ENCODE data around the gene LMO7. TPM values are rescaled to one million over a fixed set of nuclear protein-coding genes. Genes with fewer than 3 reads are reported as not detected.

The LMO7 gene
- total RNA-seq, 2 experiments from 2014 or later: 22.0 to 23.4 TPM

DNA sequence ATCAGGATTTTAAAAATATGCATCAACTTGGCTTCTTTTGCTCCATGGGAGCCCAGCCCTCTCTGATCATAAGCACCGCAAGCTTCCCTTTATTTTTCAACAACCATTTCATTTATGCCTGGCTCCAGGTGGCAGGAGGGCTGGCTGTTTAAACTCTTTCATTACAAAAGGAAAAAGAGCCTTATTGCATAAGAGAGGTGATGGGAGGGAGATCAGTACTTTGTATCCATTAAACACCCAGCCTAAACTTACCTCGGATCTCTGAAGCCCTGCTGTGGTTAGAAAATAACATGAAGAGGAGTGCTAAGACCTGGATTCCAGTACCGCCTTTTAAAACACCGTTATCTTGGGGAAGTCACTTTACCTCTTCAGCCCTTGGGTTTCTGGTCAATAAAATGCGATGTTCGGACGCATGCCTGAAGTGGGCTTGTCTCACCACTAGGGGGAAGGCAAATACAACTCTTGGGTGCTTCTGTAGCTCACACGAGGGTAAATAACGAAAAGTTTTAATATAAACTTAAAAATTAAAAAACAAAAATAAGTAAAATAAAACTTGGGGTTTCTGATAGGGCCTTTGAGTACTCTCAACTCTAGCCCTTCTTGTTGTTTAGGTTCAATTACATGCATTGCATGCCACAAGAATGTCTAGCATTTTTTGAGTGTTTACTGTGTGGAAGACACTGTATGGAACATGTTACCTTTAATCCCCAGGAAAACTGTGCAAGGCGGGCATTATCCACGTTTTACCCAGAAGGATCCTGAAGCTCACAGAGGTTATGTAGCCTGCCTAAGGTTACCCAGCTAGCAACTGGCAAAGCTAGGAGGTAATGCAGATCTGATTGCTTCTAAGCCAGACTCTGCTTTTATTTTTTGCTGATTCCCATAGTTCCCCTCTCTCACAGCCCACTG lies 240.3 kb downstream of the LMO7 start:
- H3K9me3 Mint-ChIP-seq: no peaks in the 10 kb centered on the region
- ATAC-seq (ENCODE audit: low read depth) (peak; percentile 83), DNase-seq (peak; percentile 35)
- peaks cover 10% of the 10 kb centered on the region for H3K27me3 Mint-ChIP-seq
- H3K27ac Mint-ChIP-seq: peak overlapping the region; percentile 49
- POLR2A ChIA-PET: no interaction called here
- H3K4me1 Mint-ChIP-seq: peaks cover 14% of the 10 kb centered on the region
- peak overlapping the region; percentile 49 for H3K4me3 Mint-ChIP-seq
- H3K36me3 Mint-ChIP-seq: no peaks in the 10 kb centered on the region

DNA sequence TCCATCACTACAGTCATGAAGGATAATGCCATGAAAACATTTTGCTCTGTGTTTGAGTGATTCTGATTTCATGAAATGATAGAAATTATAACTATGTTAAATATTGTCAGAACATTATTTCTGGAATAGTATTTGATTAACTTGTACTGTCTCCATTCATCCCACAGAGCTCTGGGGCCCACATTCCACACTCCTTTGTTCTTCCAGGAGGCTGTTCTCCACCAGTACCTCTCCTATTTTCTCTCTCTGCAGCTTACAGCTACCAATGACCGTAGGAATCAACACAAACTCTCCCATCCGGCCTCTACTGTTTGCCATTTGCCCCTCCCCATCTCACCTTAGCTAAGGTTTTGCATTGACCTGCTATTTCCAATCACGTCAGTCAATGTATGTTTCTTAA lies 240.9 kb downstream of the LMO7 start:
- DNase-seq (no peak), ATAC-seq (ENCODE audit: low read depth) (no peak)
- Mint-ChIP-seq H3K36me3 (no peaks in the 10 kb centered on the region), H3K4me1 (peaks cover 14% of the 10 kb centered on the region), H3K27ac (no peak overlapping the region), H3K27me3 (peaks cover 10% of the 10 kb centered on the region), H3K4me3 (no peak overlapping the region), H3K9me3 (no peaks in the 10 kb centered on the region)
- POLR2A ChIA-PET: no interaction called here

DNA sequence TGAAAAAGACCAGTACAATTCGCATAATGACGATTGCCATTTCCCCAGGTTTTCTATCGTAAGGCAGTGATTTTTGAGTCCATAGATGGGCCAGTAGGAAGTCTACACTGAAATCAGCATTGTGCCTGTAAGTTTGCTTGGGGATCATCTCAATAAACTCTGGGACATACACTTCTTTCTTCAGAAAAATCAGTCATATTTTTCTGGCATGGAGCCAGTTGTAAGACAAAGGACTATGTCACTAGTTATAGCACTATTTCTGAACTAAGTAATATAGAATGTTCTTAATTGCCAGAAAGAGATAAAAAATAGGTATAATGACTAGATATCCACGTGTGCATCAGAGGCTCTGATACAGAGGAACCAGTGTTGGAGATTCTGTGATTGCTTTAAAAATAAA lies 243.5 kb downstream of the LMO7 start:
- no peak overlapping the region for H3K4me3 Mint-ChIP-seq
- DNase-seq: no peak
- H3K27ac Mint-ChIP-seq: no peak overlapping the region
- peaks cover 10% of the 10 kb centered on the region for H3K27me3 Mint-ChIP-seq
- POLR2A ChIA-PET: no interaction called here
- peaks cover 14% of the 10 kb centered on the region for H3K4me1 Mint-ChIP-seq
- H3K36me3 Mint-ChIP-seq: no peaks in the 10 kb centered on the region
- no peak for ATAC-seq (ENCODE audit: low read depth)
- no peaks in the 10 kb centered on the region for H3K9me3 Mint-ChIP-seq

DNA sequence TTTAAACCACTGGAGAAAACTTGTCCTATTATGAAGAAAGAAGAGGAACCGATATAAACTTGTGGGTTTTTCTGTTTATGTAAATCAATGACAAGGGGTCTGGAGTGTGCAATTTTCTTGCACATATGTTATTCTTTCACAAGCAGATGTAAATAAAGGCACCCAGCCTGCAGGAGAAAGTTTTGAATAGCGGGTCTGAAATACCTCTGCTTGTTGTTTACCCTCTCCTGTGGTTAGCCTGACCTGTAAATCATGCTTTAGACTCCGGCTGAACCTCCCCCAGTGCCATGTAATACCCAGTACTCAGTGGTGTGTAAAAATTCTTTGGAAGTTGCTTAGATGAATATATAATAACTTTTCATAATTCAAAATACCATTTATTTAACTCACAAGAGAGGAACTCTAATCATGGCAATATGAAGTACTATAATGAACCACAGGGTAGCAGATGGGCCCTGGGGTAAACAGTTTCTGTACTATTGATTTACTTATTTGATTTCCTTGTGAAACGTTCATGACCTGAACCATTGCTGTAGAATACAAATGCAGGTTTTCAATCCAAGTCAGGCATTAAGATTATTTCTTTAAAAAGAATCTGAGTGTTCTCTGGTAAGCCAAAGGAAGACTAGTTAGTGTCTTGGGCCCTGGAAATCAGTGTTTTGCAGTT lies 245.1 kb downstream of the LMO7 start:
- H3K27me3 Mint-ChIP-seq: peaks cover 10% of the 10 kb centered on the region
- no peak overlapping the region for H3K27ac Mint-ChIP-seq
- H3K9me3 Mint-ChIP-seq: no peaks in the 10 kb centered on the region
- DNase-seq (no peak), ATAC-seq (ENCODE audit: low read depth) (no peak)
- H3K4me3 Mint-ChIP-seq: no peak overlapping the region
- no peaks in the 10 kb centered on the region for H3K36me3 Mint-ChIP-seq
- POLR2A ChIA-PET: no interaction called here
- H3K4me1 Mint-ChIP-seq: peaks cover 1% of the 10 kb centered on the region

DNA sequence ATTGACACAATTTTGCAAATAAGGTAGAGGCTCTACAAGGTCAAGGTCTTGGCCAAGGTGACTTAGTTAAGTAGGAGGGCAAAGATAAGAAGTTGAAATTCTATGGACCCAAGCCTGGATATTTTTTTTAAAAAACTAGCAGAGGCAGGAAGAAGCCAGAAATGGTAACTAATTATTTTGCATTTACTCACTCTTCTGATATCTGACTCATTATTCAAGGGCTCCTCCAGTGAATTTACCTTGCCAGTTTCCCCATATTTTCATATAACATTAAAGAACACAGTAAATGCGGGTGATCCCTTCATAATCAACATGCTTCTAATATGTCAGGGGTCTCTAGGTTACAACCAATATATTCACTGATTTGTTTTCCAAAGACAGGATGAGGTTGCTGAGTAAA lies 246.1 kb downstream of the LMO7 start:
- Mint-ChIP-seq H3K27ac (no peak overlapping the region), H3K4me3 (no peak overlapping the region), H3K4me1 (no peaks in the 10 kb centered on the region), H3K9me3 (no peaks in the 10 kb centered on the region), H3K36me3 (no peaks in the 10 kb centered on the region), H3K27me3 (peaks cover 16% of the 10 kb centered on the region)
- ATAC-seq (ENCODE audit: low read depth): no peak
- DNase-seq: no peak
- POLR2A ChIA-PET: no interaction called here

DNA sequence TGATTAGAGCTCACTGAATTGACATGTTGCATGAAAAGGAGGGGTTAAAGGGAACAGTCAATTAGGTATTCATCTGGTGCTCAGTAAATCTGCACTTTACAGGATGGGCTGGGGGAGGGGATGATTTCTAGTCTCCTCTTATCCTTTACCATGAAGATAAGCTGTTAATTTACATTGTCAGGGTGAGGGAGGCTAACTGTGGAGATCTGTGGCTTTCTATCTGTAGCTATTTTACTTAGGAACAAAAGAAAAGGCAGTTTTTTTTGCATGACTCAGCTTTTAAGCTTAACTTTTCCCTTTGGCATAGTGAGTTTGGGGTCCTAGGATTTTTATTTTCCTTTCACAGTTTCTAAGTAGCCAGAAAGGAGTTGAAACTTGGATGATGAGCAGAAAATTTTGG lies 253.3 kb downstream of the LMO7 start:
- Mint-ChIP-seq H3K4me3 (no peak overlapping the region), H3K27ac (no peak overlapping the region), H3K36me3 (no peaks in the 10 kb centered on the region), H3K4me1 (no peaks in the 10 kb centered on the region), H3K27me3 (peaks cover 6% of the 10 kb centered on the region), H3K9me3 (no peaks in the 10 kb centered on the region)
- DNase-seq: no peak
- POLR2A ChIA-PET: no interaction called here
- no peak for ATAC-seq (ENCODE audit: low read depth)

DNA sequence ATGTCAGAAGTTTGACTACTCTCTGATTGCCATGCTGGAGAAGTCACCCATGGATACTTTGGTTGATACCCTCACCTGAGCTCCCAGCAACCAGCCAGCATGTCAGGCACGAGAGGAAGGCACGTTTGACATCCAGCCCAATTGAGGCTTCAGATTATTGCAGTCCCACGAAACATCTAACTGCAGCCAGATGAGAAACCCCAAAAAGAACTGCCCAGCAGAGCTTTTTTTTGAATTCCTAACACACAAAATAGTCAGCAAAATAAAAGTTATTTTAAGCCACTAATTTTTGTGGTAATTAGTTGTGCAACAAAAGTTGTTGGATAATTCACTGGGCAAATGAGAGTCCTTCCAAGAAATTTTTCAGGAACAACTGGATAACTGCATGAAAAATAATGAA lies 259.0 kb downstream of the LMO7 start:
- POLR2A ChIA-PET: no interaction called here
- no peak overlapping the region for H3K4me3 Mint-ChIP-seq
- no peaks in the 10 kb centered on the region for H3K36me3 Mint-ChIP-seq
- no peaks in the 10 kb centered on the region for H3K4me1 Mint-ChIP-seq
- no peak overlapping the region for H3K27ac Mint-ChIP-seq
- ATAC-seq (ENCODE audit: low read depth) (no peak), DNase-seq (no peak)
- H3K9me3 Mint-ChIP-seq: no peaks in the 10 kb centered on the region
- H3K27me3 Mint-ChIP-seq: peaks cover 11% of the 10 kb centered on the region

DNA sequence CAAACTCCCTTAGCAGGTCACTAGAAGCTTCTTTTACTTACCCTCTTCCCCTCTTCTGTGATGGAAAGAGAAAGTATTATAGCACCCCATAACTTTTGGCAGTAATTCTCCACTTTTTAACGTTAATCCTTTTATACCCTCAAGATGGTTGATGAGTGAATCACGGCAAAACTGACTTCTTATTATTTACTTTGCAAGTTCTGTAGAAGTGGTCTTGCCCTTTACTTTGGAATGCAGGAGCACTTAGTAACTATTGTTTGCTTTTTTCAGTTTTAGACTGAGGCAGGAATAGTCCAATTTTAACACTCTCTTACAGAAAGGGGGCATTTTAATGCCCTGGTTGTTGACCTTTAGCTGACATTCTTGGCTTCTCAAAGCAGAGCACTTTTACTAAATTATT lies 260.1 kb downstream of the LMO7 start:
- no peaks in the 10 kb centered on the region for H3K9me3 Mint-ChIP-seq
- no peak overlapping the region for H3K27ac Mint-ChIP-seq
- POLR2A ChIA-PET: no interaction called here
- H3K4me3 Mint-ChIP-seq: no peak overlapping the region
- H3K36me3 Mint-ChIP-seq: no peaks in the 10 kb centered on the region
- no peak for DNase-seq
- no peaks in the 10 kb centered on the region for H3K4me1 Mint-ChIP-seq
- H3K27me3 Mint-ChIP-seq: peaks cover 13% of the 10 kb centered on the region
- no peak for ATAC-seq (ENCODE audit: low read depth)

DNA sequence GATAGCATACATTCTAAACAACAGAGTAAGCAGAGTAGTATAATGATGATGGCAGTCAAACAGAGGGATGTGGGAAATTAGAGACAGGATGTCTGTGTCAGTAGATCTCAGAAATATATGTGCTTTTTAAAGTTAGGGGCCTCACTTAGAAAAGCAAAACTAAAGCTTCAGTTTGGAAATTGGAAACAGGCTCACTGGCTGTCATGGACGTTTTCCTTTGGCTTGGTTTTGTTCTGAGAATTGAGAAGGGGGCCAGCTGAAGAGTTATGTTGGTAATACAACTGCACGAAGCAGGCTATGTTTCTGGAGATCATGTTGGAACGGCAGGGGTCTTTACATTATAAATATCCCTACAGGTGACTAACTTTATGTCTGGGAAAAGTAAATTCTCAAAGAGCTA lies 261.3 kb downstream of the LMO7 start:
- H3K27me3 Mint-ChIP-seq: peaks cover 13% of the 10 kb centered on the region
- no peak for DNase-seq
- H3K27ac Mint-ChIP-seq: no peak overlapping the region
- no peak overlapping the region for H3K4me3 Mint-ChIP-seq
- H3K9me3 Mint-ChIP-seq: no peaks in the 10 kb centered on the region
- H3K36me3 Mint-ChIP-seq: no peaks in the 10 kb centered on the region
- ATAC-seq (ENCODE audit: low read depth): no peak
- H3K4me1 Mint-ChIP-seq: no peaks in the 10 kb centered on the region
- POLR2A ChIA-PET: no interaction called here

DNA sequence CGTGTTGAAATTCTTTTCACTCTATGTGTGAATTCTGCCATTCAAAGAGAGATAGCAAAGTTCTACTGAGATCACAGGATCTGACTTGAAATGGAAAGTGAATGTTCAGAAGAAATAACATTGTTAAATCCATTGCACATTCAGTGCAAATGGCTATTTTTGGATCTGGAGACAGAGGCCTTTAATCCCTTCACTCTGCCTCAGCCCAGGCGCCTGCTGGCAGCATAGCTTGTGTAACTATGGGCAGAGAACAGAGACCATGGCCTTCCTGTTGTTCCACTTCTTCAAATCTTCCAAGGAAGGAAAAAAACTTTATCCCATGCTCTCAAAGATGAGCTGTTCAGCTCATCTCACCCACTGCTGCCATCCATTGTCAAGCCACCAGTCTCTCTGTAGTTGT lies 265.4 kb downstream of the LMO7 start:
- H3K27ac Mint-ChIP-seq: no peak overlapping the region
- no peaks in the 10 kb centered on the region for H3K36me3 Mint-ChIP-seq
- H3K4me1 Mint-ChIP-seq: no peaks in the 10 kb centered on the region
- no peaks in the 10 kb centered on the region for H3K9me3 Mint-ChIP-seq
- no peak overlapping the region for H3K4me3 Mint-ChIP-seq
- ATAC-seq (ENCODE audit: low read depth) (no peak), DNase-seq (no peak)
- POLR2A ChIA-PET: no interaction called here
- peaks cover 9% of the 10 kb centered on the region for H3K27me3 Mint-ChIP-seq

DNA sequence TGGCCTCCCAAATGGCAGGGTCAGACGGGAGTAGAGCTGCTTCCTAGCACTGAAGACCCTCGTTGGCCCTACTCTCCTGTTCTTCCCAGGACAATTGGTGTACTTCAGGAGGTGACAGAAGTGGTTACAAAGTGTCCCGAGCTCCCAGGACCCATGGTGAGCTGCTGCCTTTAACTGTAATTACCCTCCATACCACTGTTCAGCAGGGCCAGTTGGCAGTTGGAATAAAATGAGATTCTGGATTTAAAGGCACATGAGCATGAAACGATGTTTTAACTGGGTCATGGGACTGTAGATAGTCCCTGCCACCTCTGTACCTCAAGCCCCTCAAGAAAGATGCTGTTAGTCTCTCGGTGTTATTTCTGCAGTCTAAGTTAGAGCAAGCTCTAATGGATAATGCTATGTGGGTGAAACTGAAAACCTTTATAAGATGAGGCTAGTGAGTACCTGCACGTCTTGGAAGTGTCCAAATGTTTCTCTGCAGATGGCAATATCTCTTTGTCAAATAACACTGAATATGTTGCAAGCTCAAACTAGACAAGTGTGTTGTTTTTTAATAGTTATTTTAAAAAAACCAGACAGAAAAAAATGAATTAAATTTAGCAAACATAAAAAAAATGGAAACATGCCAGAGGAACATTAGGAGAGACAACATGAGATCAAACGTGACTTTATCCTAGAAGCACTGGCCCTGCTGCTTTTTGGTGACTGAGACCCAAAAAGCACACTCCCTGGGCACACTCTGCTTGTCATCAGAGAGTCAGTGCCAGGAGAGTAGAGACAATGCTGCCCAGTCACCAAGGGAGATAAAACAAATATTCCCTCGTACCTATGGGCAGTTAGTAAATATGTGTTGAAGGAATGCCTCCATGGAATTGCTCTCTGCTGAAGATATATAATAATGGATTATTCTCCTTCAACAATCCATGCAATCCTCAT lies 266.3 kb downstream of the LMO7 start:
- H3K4me3 Mint-ChIP-seq: no peak overlapping the region
- H3K27me3 Mint-ChIP-seq: peaks cover 9% of the 10 kb centered on the region
- ATAC-seq (ENCODE audit: low read depth): no peak
- H3K9me3 Mint-ChIP-seq: no peaks in the 10 kb centered on the region
- no peaks in the 10 kb centered on the region for H3K36me3 Mint-ChIP-seq
- POLR2A ChIA-PET: no interaction called here
- no peak overlapping the region for H3K27ac Mint-ChIP-seq
- no peak for DNase-seq
- no peaks in the 10 kb centered on the region for H3K4me1 Mint-ChIP-seq

DNA sequence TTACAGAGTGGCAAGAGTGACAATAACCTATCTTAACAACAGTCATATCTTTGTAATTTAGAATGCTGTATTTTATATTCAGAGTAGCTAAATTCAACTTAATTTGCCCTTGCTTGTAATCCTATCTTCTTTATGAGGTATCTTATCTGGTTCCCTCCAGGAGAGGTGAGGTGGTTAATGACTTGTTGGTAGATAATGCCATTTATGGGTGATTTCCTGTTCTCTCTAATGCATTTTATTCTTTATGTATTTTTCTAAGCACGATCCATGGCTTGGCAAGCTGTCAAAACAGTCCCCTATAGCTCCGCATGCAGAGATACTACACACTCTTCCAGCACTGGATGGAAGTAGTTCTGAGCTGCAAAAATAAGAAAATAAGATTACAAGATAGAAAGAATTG lies 267.9 kb downstream of the LMO7 start:
- POLR2A ChIA-PET: no interaction called here
- H3K27ac Mint-ChIP-seq: no peak overlapping the region
- H3K27me3 Mint-ChIP-seq: peaks cover 8% of the 10 kb centered on the region
- no peak for ATAC-seq (ENCODE audit: low read depth)
- H3K36me3 Mint-ChIP-seq: no peaks in the 10 kb centered on the region
- H3K4me1 Mint-ChIP-seq: no peaks in the 10 kb centered on the region
- no peak overlapping the region for H3K4me3 Mint-ChIP-seq
- no peak for DNase-seq
- H3K9me3 Mint-ChIP-seq: no peaks in the 10 kb centered on the region

DNA sequence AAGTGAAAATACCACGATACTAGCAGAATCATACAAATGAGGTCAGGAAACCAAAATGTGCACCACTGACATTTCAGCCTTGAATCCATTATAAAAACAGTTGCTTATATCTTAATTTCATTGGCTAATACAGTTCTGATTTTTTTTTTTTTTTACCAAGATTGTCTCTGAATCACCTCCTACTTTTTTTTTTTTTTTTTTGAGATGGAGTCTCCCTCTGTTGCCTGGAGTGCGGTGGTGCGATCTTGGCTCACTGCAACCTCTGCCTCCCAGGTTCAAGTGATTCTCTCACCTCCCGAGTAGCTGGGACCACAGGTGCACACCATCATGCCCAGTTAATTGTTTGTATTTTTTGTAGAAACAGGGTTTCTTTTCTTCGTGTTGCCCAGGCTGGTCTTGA lies 270.2 kb downstream of the LMO7 start:
- Mint-ChIP-seq H3K27ac (no peak overlapping the region), H3K4me3 (no peak overlapping the region), H3K27me3 (peaks cover 4% of the 10 kb centered on the region), H3K4me1 (no peaks in the 10 kb centered on the region), H3K36me3 (no peaks in the 10 kb centered on the region), H3K9me3 (no peaks in the 10 kb centered on the region)
- POLR2A ChIA-PET: no interaction called here
- ATAC-seq (ENCODE audit: low read depth) (no peak), DNase-seq (no peak)
